Fibroblast of skin of right biceps (primary cell): ENCODE results near the gene PSMB10.
"Not testable (repeated sequence)": the region's sequence is repeated elsewhere in the genome, so short reads cannot be mapped to it uniquely, and the experiment has no call there.

ENCODE experiments used
- DNase-seq: peaks from one replicate; pipeline ENCODE4 v3.0.0-alpha.2; 2013

Gene PSMB10

DNA sequence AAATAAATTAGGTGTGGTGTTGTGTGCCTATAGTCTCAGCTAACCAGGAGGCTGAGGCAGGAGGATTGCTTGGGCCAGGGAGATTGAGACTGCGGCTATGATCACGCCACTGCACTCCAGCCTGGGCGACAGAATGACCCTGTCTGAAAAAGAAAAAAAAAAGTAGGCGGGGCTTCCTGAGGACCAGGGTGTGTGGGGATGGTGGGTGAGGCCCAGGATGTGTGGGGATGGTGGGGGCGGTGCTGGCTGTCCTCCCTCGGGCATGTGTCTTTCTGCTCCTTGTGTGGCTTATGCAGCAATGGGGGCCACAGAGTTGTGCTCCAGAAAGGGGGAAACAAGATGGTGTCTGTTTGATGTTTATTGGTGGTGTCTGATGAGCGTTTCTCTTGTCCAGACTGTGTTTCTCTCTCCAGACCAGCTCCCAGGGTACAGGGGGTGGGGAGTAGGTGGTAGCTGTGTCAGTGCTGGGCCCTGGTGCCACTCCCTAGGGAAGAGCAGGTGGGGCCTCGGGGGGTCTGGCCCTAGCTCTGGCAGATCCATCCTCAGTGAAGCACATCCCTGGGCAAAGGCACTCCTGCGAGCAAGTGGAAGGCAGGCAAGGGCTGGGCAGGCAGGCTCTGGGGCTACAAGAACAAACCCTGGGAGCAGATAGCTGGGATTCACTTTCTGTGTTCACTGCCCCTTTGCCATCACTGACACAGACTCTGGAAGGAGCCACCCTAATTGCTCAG lies 5.0 kb upstream of the PSMB10 start:
- DNase-seq, result no peak

- no peak for DNase-seq
These were observed 3.9 kb upstream of the PSMB10 start for GRCh38 chr16:67940446-67941089.

GRCh38 chr16:67939507-67940445 lies 3.1 kb upstream of the PSMB10 start:
- no peak for DNase-seq

DNA sequence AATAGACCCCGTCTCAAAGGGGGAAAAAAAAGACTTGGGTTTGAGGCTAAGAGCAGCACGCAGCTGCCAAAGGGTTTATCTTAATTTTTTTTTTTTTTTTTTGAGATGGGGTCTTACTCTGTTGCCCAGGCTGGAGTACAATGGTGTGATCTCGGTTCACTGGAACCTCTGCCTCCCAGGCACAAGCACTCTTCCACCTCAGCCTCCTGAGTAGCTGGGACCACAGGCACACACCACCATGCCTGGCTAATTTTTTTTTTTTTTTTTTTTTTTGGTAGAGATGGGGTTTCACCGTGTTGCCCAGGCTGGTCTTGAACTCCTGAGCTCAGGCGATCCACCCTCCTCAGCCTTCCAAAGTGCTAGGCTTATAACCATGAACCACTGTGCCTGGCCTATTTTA lies 1.1 kb upstream of the PSMB10 start:
- not testable (repeated sequence) for DNase-seq

GRCh38 chr16:67936880-67937605 lies 393 bp upstream of the PSMB10 start:
- no peak for DNase-seq

- DNase-seq, result peak; percentile 91
These were observed 1.1 kb downstream of the PSMB10 start for GRCh38 chr16:67935402-67936123.

- no peak for DNase-seq
These were observed 1.6 kb downstream of the PSMB10 start for GRCh38 chr16:67935101-67935401.

GRCh38 chr16:67934306-67935100 lies 2.1 kb downstream of the PSMB10 start:
- DNase-seq, result no peak

- DNase-seq, result no peak
These were observed 2.8 kb downstream of the PSMB10 start for GRCh38 chr16:67933805-67934204.

DNA sequence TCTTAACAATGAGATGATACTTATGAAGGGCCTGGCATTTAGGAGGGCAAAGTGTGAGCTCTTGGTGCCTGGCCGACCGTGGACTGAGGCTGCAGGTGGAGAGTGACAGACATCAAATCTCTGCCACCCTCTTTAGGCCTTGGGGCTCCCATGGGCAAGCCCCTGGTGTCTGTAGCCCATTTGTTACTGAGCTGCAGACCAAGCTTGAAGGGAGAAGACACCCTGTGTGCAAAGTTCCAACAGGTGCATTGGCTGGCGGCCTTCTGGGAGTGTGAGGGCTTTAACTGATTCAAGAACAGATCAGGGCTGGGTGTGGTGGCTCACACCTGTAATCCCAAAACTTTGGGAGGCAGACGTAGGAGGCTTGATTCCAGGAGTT lies 4.2 kb downstream of the PSMB10 start:
- DNase-seq, result no peak

- DNase-seq, result no peak
These were observed 4.8 kb downstream of the PSMB10 start, which contains the start of gene CTRL for GRCh38 chr16:67931712-67932461. TSS of gene CTRL (minus strand) at chr16:67931862. CDS start at chr16:67931852, 10 bp downstream.

- DNase-seq, result no peak
These were observed 5.9 kb downstream of the PSMB10 start for GRCh38 chr16:67930678-67931211.

- no peak for DNase-seq
These were observed 6.5 kb downstream of the PSMB10 start for GRCh38 chr16:67930191-67930590.

GRCh38 chr16:67928561-67929364 lies 7.9 kb downstream of the PSMB10 start:
- DNase-seq, result peak; percentile 50

- DNase-seq, result no peak
These were observed 8.5 kb downstream of the PSMB10 start for GRCh38 chr16:67928147-67928546.

DNA sequence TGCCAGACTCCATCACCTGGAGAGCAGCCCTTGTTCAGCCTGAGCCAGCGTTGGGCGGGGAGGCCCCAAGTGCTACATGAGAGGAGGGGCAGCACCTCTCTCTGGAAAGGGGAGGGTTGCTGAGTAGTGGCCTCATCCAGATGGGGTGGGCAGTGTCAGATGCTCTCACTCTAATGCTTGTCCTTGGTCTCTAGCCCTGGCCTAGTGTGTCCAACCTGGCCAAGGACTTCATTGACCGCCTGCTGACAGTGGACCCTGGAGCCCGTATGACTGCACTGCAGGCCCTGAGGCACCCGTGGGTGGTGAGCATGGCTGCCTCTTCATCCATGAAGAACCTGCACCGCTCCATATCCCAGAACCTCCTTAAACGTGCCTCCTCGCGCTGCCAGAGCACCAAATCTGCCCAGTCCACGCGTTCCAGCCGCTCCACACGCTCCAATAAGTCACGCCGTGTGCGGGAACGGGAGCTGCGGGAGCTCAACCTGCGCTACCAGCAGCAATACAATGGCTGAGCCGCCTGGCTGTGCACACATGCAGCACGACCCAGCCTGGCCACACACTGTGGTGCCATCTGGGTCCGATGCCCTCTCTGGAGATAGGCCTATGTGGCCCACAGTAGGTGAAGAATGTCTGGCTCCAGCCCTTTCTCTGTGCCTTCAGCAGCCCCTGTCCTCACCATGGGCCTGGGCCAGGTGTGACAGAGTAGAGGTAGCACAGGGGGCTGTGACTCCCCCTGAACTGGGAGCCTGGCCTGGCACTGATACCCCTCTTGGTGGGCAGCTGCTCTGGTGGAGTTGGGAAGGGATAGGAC lies 9.3 kb downstream of the PSMB10 start:
- no peak for DNase-seq

DNA sequence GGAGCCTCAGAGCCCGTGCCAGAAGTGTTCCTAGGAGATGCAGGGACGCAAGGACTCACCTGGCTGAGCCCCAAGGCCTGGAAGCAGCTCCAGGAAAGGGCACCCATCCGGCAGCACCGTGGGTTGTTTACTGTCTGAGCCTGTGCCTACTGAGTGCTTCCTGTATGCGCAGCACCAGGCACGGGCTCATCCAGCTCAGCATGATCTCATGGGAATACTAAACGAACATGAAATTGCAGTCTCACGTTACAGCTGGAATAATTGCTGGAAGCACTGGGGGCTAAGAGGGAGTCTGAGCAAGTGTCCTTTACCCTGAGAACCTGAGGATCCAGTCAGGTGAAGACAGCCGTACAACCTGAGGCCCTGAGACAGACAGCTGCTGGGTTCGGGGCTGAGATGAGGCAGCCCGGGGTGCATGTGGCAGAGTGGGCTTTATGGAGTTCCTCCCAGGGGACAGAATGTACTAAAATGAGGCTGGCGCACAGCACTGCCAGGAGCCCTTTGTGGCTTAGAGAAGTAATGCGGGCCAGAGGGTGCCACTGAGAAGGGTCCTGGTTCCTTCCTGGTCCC lies 10.4 kb downstream of the PSMB10 start:
- DNase-seq, result no peak
